ENCODE measurements around the gene SBSN.

- TF ChIP-seq POLR2AphosphoS5 (IDR thresholded peaks at IDR 0.05; ENCODE audit: low read depth, low read length) = no peak
- no peak for TF ChIP-seq POLR2A (IDR thresholded peaks at IDR 0.05; ENCODE audit: low read depth, low read length)
- no peak for TF ChIP-seq SPI1 (IDR thresholded peaks at IDR 0.05; ENCODE audit: low read depth, low read length)
- no peak for TF ChIP-seq TAF1 (IDR thresholded peaks at IDR 0.05; ENCODE audit: low read depth, low read length)
- TF ChIP-seq PAX5 (IDR thresholded peaks at IDR 0.05; ENCODE audit: insufficient read depth, low read length, severe bottlenecking) = no peak
Observed at GRCh38 chr19:35571406-35571965, 43.4 kb upstream of the SBSN start.
